ENCODE data around the gene PSMB5. TPM values are rescaled to one million over a fixed set of nuclear protein-coding genes. Genes with fewer than 3 reads are reported as not detected.
A peak's percentile ranks its signal among the peaks of the same experiment; 100 is the strongest.

PSMB5 gene
- total and polyA plus RNA-seq, 9 donors: 65.3 to 144 (median 79.9) TPM

GRCh38 chr14:23076785-23077408 is 42.2 kb upstream of the PSMB5 start:
- H3K27me3 ChIP-seq: no peaks in the 10 kb centered on the region
- TF ChIP-seq, protein P1, sequence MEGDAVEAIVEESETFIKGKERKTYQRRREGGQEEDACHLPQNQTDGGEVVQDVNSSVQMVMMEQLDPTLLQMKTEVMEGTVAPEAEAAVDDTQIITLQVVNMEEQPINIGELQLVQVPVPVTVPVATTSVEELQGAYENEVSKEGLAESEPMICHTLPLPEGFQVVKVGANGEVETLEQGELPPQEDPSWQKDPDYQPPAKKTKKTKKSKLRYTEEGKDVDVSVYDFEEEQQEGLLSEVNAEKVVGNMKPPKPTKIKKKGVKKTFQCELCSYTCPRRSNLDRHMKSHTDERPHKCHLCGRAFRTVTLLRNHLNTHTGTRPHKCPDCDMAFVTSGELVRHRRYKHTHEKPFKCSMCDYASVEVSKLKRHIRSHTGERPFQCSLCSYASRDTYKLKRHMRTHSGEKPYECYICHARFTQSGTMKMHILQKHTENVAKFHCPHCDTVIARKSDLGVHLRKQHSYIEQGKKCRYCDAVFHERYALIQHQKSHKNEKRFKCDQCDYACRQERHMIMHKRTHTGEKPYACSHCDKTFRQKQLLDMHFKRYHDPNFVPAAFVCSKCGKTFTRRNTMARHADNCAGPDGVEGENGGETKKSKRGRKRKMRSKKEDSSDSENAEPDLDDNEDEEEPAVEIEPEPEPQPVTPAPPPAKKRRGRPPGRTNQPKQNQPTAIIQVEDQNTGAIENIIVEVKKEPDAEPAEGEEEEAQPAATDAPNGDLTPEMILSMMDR (IDR thresholded peaks at IDR 0.05): peak in 2 of 3 donors; percentile 9 to 14
- no peak for TF ChIP-seq EP300 (IDR thresholded peaks at IDR 0.05)
- intact Hi-C loops (cut with DNase I): no loop called here
- H3K4me1 ChIP-seq (ENCODE audit: insufficient read depth): peaks cover 5% of the 10 kb centered on the region
- no peak overlapping the region for H3K27ac ChIP-seq
- no peaks in the 10 kb centered on the region for H3K36me3 ChIP-seq
- no peak overlapping the region for H3K4me3 ChIP-seq
- WGBS, 3 donors: 60 to 65% (median 61%) methylated on average over 5 of the region's 5 CpGs
- no peaks in the 10 kb centered on the region for H3K9me3 ChIP-seq
- DNase-seq: no peak

GRCh38 chr14:23074906-23075305 is 40.2 kb upstream of the PSMB5 start:
- TF ChIP-seq, protein P1 (IDR thresholded peaks at IDR 0.05): no peak
- Histone ChIP-seq H3K4me1 (ENCODE audit: insufficient read depth) (peaks cover 9% of the 10 kb centered on the region), H3K9me3 (no peaks in the 10 kb centered on the region), H3K36me3 (no peaks in the 10 kb centered on the region), H3K4me3 (no peak overlapping the region), H3K27ac (no peak overlapping the region), H3K27me3 (no peaks in the 10 kb centered on the region)
- intact Hi-C loops (cut with DNase I): no loop called here
- no peak for DNase-seq
- 89 to 94% (median 89%) methylated on average over 1 of the region's 1 CpG for WGBS, 3 donors

- no peaks in the 10 kb centered on the region for H3K36me3 ChIP-seq
Observed at GRCh38 chr14:23071921-23072539, 37.3 kb upstream of the PSMB5 start.

GRCh38 chr14:23071244-23071920 is 36.7 kb upstream of the PSMB5 start:
- no peak for TF ChIP-seq POLR2A (IDR thresholded peaks at IDR 0.05)
- TF ChIP-seq, protein P1 (IDR thresholded peaks at IDR 0.05): no peak
- no peak for TF ChIP-seq EP300 (IDR thresholded peaks at IDR 0.05)
- intact Hi-C loops (cut with DNase I): no loop called here
- 0 to 1% (median 1%) methylated on average over 14 of the region's 14 CpGs for WGBS, 3 donors
- Histone ChIP-seq H3K36me3 (no peaks in the 10 kb centered on the region), H3K4me1 (ENCODE audit: insufficient read depth) (peaks cover 9% of the 10 kb centered on the region), H3K27ac (peak overlapping the region; percentile 66 to 68), H3K27me3 (no peaks in the 10 kb centered on the region), H3K9me3 (no peaks in the 10 kb centered on the region), H3K4me3 (peak overlapping the region; percentile 48)
- peak; percentile 80 to 85 (median 83) for DNase-seq

More at GRCh38 chr14:23071921-23072539, 37.3 kb upstream of the PSMB5 start:
- Histone ChIP-seq H3K27ac (peak overlapping the region; percentile 66 to 68), H3K4me1 (ENCODE audit: insufficient read depth) (peaks cover 9% of the 10 kb centered on the region), H3K9me3 (no peaks in the 10 kb centered on the region), H3K27me3 (no peaks in the 10 kb centered on the region), H3K4me3 (no peak overlapping the region)
- 23 to 30% (median 25%) methylated on average over 5 of the region's 5 CpGs for WGBS, 3 donors
- DNase-seq: peak in 1 of 5 donors; percentile 28
- intact Hi-C loops (cut with DNase I): no loop called here
- no peak for TF ChIP-seq POLR2A (IDR thresholded peaks at IDR 0.05)
- TF ChIP-seq EP300 (IDR thresholded peaks at IDR 0.05): no peak
- TF ChIP-seq, protein P1 (IDR thresholded peaks at IDR 0.05): no peak
